Cortex of kidney (tissue), 1 donor: ENCODE measurements around the gene LLGL2.

Source experiments
- DNase-seq: peaks from one replicate; lab custom pipeline; 2025; lab: John Stamatoyannopoulos, UW

Gene LLGL2

GRCh38 chr17:75521951-75522727, 3.4 kb upstream of the LLGL2 start:
- no peak for DNase-seq

- DNase-seq: no peak
Observed at GRCh38 chr17:75523647-75524046, 1.9 kb upstream of the LLGL2 start.

DNA sequence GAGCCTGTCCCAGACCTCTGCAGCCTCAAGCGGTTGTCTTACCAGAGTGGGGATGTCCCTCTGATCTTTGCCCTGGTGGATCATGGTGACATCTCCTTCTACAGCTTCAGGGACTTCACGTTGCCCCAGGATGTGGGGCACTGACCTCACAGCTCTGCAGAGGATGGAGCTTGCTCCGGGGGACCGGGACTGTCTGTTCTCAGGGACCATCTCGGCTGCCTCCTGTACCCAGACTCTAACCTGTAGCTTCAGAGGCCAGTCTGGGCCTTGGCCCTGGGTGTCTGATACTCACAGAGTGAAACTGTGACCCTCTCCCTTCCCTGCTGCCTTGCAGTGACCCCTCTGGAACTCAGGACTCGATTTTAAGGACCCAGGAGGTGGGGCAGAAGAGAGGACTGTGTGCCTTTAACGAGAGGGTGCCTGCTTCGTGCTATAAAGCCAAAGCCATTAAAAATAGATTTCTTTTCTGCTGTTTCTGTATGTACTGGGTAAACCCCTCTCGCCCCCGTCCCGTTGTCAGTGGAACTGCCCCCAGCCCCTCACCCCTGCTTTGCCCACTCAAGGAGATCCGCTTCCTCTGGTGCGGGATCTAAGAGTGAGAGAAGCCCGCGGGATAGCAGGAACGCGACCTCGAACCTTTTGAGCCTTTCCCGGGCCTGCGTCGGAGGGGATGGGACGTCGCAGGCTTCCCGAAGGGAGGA, 1.1 kb upstream of the LLGL2 start:
- DNase-seq: no peak

DNA sequence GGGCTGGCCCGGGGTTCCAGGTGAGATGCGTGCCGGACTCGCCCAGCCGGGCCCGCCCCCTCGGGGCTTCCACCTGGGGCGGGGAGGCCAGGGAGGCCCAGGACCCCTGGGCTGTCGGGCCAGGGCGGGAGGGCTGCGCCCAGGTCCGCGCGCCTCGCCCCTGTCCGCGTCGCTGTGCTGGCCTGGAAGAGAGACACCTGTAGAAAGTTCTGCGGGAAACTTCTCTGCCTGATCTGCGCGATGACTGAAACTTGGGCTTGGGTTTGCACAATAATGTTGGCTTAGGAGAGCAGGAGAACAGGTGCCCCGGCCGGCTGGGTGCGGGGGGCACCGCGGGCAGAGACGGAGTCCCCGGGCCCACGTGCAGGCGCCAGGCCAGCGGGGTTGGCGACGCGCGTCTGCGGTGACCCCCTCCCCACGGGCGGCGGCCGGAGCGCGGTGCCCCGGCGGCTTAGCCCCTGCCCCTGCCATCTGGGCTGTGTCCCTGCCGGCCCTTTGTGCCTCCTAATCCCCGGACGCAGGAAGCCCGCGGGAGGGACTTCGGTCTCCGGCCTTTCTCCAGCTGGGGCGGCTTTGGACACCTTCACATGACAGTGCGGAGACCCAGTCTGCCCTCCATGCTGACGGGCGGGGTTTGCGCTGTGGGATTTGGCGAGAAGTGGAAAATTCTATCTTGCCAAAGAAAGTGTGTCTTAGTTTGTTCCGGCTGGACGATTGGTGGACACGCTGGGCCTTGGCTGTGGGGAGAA, 483 bp downstream of the LLGL2 start:
- DNase-seq: no peak

DNA sequence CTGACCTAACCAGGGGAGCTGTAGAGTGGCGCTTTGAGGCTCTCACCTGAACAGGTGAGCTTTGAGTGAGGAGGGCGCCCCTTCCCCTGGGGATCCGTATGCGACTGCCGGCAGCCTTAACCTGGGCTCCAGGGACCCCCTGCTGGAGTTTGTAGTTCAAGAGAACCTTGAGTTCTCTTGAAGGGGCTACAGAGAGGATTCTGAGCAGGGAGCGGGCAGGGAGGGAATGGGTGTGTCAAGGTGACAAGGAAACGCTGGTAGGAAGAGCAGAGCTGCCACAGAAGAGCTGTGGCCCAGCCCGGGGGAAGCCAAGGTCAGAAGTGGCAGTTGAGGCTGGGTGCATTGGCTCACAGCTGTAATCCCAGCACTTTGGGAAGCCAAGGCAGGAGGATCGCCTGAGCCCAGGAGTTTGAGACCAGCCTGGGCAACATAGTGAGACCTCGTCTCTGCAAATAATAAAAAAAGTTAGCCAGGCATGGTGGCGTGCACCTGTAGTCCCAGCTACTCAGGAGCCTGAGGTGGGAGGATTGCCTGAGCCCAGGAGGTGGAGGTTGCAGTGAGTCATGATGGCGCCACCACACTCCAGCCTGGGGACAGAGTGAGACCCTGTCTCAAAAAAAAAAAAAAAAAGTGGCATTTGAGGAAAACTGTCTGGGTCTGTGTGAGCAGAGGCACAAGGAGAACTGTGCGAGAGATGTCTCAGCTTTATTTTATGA, 1.2 kb downstream of the LLGL2 start:
- DNase-seq: no peak

- DNase-seq: no peak
Observed at GRCh38 chr17:75530837-75531720, 5.6 kb downstream of the LLGL2 start.

- no peak for DNase-seq
Observed at GRCh38 chr17:75531721-75532072, 6.2 kb downstream of the LLGL2 start.

GRCh38 chr17:75535119-75535537, 9.6 kb downstream of the LLGL2 start:
- no peak for DNase-seq

GRCh38 chr17:75535871-75536270, 10.4 kb downstream of the LLGL2 start:
- DNase-seq: no peak

GRCh38 chr17:75536366-75536765, 10.9 kb downstream of the LLGL2 start:
- no peak for DNase-seq

- no peak for DNase-seq
Observed at GRCh38 chr17:75539967-75540729, 14.7 kb downstream of the LLGL2 start.

- DNase-seq: no peak
Observed at GRCh38 chr17:75540923-75541503, 15.5 kb downstream of the LLGL2 start.

DNA sequence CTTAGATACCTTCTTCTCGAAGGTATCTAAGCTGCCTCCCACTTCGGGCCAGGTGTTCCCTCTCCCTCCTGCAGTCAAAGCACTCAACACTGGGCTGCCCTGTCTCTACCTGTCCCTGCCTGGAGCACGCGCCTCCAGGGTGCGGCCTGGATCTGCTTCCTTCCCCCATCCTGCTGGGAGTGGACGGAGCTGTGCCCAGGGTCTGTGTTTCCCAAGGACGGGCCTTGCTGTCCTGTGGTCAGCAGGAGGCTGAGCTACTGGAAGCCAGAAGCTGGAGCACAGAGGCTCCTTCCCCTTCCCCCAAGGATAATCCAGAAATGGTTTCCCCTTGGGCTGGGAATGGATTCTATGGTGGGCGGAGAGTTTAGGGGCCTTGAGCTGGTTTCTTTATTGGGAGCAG, 16.7 kb downstream of the LLGL2 start:
- no peak for DNase-seq

DNA sequence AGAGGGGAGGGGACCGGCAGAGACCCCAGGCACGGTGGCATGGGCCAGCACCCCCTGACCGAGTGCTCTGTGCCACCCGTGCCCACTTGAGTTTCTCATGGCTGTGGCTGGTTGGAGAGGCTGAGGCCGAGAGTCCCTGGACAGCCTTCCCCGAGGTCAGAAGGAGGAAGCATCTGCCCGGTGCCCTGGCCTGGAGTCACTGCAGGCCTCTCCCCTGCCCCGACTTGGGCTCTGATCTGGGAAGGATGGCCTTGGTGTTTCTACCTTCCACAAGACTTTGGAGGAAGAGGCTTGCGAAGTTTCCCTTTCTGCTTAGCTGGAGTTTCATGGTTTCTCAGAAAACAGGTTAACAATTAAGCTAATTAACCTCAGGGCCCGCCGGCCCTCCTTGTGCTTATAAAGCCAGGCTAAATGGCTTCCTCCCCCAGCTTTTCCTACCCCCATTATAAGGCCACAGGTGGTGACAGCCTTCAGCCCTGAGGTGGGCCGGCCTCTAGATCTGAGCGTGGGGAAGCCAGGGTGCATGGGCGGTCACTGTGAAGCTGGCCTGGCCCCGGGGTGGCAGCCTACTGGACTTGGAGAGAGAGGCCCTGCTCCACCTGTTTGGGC, 17.3 kb downstream of the LLGL2 start:
- DNase-seq: no peak

DNA sequence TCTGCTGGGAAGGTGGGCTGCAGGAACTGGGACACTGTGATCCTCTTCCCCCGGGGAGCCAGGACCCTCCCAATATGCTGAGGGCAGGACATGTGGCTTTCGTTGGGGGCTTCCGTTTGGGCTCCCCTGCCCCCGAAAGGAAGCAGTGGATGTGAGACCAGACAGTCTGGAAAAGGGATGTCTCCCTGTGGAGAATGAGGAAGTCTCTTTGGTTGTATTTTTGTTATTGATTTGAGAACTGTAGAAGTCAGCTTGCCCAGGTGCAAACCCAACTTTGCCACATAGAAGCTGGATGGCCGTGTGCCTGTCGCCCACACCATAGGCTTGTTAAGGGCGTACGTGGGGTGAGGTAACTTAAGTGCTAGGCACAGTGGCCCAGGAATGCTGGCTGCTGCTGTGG, 18.8 kb downstream of the LLGL2 start:
- no peak for DNase-seq

DNA sequence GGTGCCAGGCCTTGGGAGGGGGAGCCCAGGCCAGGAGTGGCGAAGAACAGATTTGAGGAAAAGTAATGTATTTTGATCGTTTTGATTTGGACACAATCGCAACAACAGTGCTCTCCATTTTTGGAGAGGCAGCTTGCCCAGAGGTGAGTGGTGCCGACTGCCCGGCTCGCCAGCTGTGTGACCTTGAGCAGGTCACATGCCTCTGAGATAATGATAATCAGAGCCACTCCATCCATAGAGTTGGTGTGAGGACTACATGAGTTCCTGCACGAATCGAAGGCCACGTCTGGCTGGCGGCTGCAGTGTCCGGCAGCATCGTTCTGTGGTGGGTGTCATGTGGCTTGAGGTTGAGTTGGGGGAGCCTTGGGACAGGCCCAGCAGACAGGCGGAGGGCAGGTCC, 20.7 kb downstream of the LLGL2 start:
- no peak for DNase-seq

- no peak for DNase-seq
Observed at GRCh38 chr17:75547091-75547490, 21.6 kb downstream of the LLGL2 start.

GRCh38 chr17:75548813-75549212, 23.3 kb downstream of the LLGL2 start:
- no peak for DNase-seq

DNA sequence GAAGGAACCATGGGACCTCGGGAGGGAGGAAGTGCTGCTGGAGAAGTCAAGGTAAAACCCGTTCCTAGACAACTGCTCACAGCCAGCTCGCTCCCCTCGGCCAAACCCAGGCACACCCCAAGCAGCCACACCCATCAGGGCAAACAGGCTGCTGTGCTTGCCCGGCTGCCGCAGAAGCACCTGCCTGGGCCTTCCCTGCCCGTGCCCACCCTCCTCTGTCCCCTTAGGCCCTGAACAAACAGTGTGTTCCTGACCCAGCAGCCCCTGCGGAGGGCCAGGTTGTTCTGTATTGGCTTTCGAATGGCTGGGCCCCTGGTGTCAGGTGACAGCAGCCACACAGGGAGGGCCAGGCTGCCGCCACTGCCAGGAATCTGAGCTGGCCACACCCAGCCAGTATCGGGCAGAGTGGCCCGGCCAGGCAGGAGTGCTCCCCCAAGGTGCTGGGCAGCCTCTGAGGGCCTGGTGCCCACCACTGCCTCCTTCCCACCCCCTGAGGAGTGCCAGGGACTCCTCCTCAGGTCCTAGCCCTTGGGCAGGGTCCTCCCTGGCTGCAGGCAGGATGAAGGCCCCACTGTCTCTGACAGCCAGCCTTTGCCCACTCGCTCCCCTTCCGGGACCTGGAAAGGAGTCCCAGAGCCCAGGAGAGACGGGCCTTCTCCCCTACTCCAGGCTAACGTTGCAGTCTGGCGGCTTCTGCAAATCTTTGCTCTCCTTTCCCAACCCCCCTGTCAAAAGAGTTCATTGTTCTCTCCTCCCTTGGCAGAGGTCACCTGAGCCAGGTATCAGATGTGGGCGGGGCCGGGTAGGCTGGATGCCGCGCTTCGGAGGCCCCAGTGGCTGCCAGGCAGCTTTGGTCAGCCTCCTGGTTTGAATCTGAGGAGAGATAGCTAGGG, 24.0 kb downstream of the LLGL2 start:
- no peak for DNase-seq
